NCI-H510A (cell line): ENCODE measurements around the gene EEF1B2.
"Not testable (repeated sequence)": the region's sequence is repeated elsewhere in the genome, so short reads cannot be mapped to it uniquely, and the experiment has no call there.

Experiments used
- DNase-seq: peaks from one replicate; lab custom pipeline; 2025; lab: John Stamatoyannopoulos, UW

The EEF1B2 gene

DNA sequence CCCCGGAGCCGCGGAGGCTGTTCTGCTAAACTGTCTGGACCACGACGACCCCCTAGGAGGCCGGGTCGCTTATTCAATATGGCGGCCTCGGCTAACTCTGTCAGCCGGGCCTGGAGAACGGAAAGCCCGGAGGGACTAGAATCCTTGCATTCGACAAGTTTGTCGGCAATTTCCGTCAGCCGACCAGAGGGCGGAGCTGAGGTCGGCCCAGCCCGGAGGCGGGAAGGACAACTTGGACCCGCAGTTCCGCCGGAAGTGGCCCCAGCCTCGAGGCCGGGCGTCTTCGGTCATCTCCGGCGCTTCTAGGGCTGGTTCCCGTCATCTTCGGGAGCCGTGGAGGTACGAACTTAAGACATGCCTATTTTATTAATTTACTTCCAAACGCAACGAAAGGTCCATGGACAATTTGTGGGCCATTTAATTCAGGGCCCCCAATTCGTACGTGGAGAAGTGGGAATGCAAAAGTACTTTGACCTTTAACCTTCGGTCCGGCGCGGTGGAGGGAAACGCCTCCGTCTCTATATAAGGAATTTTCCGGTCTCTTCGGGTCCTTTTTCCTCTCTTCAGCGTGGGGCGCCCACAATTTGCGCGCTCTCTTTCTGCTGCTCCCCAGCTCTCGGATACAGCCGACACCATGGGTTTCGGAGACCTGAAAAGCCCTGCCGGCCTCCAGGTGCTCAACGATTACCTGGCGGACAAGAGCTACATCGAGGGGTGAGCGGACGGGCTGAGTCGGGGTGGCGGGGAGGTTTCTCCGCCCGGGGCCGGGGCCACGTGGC lies at the start of gene EEF1B2, which contains the start of gene NDUFS1:
Gene EEF1B2, plus strand, starts transcription at position 550 of the 779 bp plus-strand sequence. Its CDS starts 85 bp downstream, at position 635.
Gene NDUFS1, minus strand, starts transcription at position 99 of the 779 bp plus-strand sequence. CDS start 5,766 bp downstream, outside the sequence.
- DNase-seq, result peak; percentile 97

DNA sequence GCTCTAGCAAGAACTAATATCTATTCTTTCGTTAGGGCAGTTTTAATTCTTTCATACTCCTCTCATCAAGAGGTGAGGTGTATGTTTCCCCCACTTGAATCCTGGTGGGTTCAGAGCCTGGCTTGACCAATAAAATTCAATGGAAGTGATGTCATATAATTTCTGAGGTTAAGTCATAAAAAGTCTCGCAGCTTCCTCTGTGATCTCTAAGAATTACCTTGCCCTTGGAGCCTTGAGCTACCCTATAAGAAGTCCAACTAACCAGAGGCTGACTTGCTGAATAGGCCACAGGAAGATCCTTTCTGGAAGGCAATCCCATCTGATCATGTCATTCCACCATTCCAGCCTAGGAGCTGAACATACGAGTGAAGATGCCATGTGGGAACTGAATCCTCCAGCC lies 47.6 kb upstream of the EEF1B2 start:
- no peak for DNase-seq

DNA sequence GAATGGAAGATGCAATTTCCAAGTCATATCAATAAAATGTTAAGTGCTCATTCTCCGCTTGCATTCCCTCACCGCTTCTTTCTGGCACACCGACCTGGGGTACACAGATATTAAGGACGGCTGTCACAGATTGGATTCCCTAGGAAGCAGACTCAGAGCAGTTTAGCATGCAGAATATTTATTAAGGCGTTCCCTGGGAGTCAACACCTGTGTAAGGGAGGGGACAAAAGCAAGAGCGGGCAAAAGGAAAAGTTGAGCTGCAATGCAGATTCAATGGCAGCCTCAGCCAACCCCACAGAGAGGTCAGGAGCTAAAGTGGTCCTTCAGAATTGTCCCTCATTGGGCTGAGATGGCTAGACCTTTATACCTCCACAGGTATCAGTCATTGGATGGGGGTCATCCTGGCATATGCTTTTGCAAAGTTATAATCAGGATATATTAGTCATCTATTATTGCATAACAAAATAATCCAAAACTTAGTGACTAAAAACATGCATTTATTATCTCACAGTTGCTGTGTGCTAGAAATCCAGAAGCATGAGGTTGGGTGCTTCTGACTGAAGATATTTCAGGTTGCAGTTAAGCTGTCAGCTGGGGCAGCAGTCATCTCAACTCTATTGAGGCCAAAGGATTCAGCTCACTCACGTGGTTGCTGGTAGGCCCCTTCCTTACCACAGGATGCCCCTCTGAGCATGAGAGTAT lies 46.7 kb upstream of the EEF1B2 start:
- DNase-seq, result no peak

DNA sequence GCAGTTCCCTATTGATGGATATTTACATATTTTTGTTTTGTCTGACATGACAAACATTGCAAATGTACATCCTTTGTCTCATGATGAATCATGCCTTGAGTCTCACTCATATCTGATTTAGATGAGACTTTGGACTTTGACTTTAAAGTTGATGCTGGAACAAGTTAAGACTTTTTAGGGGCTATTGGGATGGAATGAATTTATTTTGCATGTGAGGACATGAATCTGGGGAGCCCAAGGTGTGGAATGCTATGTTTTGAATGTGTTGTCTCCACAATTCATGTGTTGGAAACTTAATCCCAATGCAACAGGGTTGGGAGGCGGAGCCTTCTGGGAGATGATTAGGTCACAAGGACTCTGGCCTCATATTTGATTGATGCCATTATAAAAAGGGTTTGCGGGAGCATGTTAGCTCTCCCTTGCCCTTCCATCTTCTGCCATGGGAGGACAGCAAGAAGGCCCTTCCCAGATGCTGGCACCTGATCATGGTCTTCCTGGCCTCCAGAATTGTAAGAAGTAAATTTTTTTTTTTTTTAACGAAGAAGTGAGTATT lies 44.6 kb upstream of the EEF1B2 start:
- no peak for DNase-seq

DNA sequence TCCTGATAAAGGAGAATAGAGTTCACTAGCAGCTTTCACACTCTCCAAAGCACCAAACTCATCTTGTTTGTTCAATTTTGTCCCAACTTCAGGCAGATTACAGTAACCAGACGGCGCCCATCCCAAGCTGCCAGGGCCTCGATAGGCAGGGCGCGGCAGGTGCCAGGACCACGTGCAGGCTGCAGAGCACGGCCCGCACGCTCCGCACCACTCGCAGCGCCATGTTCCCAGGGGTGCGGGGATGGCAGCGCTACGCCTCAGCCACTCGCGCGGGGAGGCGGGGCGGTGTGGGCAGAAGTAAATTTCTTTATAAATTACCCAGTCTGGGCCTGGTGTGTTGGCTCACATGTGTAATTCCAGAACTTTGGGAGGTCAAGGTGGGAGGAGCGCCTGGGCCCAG lies 43.4 kb upstream of the EEF1B2 start:
- no peak for DNase-seq

DNA sequence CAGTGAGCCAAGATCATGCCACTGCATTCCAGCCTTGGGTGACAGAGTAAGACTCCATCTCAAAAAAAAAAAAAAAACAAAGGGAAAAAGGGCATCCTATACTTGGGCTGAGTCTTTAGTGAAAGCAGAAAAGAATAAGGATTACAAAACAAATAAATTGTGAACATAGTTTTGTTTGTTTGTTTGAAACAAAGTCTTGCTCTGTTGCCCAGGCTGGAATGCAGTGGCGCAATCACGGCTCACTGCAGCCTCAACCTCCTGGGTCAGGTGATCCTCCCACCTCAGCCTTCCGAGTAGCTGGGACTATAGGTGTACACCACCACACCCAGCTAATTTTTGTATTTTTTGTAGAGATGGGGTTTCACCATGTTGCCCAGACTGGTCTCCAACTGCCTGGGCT lies 37.1 kb upstream of the EEF1B2 start:
- not testable (repeated sequence) for DNase-seq

DNA sequence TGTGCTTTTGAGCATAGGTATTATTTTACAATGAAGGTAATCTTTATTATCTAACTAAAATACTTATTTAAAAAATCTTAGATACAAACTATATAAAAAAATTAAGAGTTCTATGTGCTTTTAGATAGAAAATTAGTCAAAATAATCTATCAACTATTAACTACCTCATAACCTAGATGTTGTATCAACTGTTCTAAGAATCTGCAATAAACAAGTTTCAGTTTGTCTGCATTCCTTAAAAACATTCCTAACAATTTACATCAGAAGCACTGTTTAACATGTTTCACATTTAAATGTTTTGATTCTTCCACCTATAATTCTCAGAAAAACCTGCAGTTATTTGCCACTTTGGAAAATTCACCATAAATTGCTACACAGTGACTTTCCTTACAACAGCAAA lies 33.8 kb upstream of the EEF1B2 start:
- no peak for DNase-seq

DNA sequence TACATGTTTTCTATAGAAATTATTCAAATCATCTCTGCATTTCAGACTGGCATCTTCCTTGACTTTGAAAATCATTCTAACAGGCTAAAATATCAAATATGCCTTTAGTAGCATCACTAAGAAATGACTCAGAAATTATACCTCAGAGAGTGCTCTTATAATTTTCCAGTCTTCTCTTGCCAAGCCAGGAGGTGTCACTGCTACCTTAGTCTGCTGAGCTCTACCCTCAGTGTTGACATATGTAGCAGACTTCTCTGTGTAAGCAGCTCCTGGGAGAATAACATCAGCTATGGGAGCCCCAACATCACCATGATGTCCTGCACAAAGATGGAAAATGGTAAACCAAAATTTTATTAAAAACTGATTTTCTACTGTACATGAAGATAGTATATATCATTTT lies 32.0 kb upstream of the EEF1B2 start:
- DNase-seq, result no peak

DNA sequence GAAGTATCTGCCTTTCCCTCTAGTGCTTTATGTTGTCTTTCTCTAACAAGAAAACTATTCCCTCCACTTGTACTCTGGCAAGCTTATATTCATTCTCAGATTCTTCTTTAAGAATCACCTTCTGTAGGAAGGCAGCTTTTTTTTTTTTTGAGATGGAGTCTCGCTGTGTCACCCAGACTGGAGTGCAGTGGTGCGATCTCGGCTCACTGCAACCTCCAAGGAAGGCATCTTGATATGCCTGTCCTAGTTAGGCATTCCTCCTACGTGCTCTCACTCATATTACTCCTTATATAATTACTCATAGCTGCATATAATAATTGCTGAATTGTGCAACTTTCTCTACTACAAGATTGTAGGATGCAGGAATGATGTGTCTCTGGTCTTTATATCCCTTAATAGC lies 16.2 kb upstream of the EEF1B2 start:
- DNase-seq, result no peak

DNA sequence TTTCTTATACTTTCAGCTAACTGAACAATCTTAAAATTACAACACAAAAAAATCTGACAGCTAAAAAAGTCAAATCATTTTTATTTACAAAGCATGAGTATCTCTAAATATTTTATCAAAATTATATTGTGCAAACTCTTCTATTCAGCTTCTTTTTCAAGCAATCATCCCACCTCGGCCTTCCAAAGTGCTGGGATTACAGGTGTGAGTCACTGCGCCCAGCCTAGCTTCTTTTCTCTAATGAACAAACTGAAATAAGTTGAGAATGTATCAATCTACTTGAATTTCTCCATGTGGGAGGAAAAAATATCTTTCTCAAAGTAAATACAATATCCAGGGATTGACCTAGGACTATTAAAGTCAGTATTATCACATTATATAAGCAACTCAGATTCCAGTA lies 15.3 kb upstream of the EEF1B2 start:
- DNase-seq, result no peak

DNA sequence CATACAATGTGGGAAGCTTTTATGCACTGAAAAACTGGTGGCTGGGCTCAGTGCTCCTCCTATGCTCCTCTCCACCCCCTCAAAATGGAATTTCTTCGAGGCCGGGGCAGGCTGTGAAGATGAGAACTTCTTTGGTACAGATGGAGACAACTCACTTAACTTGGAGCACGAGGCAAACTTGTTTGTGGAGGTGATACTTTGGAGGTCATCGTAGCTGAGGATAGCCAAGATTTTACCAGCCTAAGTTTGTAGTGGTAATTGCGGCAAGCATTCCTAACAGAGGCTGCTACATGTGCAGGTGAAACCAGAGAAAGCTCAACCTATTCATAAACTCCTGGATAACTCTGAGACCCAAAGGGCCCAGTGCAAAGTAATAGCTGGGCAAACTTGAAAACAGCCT lies 14.0 kb upstream of the EEF1B2 start:
- no peak for DNase-seq

DNA sequence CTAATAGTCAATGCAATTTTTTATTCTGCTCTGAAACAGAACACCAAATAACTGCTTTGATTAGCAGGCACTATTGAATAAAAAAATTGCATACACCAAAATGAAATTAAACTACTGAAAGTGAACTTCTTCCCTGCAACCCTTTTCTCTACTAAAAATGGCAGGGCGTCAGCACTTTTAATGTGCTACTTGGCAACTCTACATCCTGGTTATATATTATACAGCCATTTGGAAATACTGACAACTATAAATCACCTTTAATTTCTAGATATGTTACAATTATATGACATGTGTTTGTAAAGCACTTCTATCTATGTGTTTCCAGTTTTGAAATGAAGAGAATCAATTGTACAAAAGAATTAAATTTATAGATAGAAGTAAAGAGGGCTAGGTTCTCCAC lies 10.4 kb upstream of the EEF1B2 start:
- DNase-seq, result no peak

DNA sequence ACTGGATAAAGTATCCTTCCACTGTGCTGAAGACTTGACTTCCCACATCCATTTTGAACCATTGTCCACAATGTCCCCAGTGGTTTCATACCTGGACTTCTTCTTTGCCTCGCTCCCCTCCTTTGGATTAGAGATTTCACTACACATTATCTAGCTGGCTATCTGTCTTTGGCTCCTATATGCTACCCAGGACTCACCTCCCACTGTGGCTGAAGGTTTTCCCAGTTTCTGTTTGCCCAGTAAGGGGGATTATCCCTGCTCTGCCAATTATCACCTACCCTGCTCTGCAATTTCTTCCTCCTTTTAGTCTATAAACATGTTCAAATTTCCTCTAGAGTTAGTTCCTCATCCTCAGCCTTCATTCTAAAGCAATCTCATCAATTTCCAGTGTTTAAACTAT lies 9.5 kb upstream of the EEF1B2 start:
- no peak for DNase-seq

DNA sequence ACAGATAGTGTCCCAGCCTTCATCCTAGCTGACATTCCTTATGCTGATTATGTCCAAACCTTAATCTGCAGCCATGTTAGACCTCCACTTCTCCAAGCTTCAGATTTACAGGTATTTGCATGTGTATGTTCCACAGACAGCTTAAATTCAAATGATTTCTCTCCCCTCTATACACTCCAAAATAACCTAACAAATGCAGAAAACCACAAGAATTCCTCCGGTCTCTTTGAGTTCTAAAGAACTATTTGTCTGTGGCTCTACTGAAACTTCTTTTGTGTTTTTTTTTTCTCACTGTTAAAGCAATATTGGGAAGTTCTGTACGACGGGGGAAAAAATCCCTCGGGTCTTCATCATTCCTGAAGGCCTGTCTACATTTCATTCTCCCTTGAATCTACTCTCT lies 9.1 kb upstream of the EEF1B2 start:
- no peak for DNase-seq

DNA sequence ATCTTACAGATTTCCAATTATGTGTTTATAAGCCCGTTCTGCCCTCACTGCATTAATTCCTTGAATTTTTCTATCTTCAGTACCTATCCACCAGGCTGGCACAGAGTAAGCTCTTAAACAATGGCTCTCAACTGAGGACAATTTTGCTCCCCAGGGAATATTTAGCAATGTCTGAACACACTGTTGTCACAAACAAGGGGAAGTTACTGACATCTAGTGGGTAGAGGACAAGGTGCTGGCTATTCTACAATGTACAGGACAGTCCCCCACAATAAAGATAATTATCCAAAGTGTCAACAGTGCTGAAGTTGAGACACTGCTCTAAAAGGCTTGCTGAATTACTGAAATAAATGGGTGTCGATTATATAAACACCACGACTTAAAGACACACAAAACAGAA lies 5.5 kb upstream of the EEF1B2 start:
- no peak for DNase-seq

DNA sequence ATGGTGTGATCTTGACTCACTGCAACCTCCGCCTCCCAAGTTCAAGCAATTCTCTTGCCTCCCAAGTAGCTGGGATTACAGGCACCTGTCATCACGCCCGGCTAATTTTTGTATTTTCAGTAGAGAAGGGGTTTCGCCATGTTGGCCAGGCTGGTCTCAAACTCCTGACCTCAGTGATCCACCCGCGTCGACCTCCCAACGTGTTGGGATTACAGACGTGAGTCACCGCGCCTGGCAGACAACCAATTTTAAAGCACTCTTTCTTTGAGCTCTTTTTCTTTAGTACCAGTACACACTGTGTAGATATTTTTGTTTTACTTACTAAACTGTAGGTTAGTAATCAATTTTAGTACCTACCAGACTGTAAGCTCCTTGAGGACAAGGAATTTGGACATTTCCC lies 2.7 kb upstream of the EEF1B2 start:
- DNase-seq, result not testable (repeated sequence)

DNA sequence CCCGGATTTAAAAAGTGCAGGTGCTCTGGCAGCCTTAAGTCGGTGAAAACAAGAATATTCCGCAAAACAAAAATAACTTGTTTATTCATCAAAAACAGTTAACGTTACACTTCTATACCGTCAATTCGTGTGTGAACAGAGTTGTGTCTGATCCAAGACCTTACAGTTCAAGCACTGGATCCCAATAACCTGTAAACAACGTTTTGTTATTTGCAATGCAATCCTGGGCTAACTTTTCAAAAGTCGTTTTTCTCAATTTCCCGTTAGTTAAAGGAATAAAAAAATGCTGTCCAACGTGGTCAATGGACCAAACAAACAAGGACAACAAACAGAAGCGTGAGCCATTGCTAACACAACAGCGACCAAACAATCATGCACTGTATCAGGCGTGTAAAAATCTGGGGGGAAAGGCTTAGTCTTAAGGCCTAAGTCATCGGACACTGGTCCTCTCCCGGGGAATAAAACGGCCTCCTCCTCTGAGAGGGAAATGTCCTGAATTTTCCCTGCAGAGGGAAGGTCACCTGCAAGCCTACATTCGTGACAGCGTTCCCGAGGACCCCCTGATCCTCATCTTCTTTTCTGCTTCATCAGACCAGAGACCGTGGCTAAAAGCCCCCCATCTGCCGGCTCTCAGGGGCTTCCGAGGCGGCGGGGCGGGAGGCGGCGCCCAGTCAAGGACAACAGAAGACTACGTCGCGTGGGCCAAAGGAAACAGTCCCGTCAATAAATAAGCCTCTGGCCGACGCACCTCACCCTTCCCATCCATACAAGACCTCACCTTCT lies 941 bp upstream of the EEF1B2 start:
- DNase-seq, result no peak

DNA sequence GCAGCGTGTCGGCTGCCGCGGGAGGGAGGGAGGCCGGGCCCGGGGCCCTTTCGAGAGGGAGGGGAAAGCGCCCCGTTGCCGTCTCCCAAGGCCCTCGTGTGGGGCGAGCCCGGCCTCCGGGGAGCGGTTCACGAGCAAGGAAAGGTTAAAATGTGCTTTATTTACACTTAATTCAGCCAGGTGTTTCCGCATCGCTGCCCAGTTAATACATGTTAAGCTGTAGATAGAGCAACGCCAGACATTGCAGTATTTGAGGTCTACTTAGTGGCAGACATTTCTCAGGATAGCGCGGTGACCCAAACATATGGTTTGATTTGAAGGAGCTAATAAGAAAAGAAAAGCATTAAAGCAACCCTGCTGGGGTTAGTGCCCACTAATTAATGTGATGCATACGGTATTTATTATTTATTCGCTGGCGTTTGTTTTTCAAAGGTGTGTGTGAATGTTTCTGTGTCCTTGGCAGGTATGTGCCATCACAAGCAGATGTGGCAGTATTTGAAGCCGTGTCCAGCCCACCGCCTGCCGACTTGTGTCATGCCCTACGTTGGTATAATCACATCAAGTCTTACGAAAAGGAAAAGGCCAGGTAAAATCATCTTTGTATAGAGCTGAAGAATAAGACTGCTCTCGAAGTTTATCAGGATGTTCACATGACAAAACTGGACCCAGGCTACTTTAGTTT lies 571 bp downstream of the EEF1B2 start:
- DNase-seq, result peak; percentile 42

DNA sequence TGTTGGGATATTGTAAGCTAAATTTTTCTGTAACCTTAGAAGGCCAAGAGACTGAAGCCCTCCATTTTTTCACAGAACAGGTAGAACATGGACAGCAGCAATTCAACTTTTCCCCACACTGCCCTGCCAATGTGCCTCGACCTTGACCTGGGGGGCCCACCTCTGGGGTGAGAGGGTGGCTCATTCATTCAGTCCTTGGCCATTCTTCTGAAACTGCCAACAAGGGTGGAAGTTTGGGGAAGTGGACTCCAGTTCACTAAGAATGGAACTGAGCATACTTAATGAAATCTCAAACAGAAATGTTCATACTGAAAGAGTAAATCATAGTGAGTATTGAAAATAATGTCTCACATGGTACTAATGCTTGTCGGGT lies 1.1 kb downstream of the EEF1B2 start:
- no peak for DNase-seq

DNA sequence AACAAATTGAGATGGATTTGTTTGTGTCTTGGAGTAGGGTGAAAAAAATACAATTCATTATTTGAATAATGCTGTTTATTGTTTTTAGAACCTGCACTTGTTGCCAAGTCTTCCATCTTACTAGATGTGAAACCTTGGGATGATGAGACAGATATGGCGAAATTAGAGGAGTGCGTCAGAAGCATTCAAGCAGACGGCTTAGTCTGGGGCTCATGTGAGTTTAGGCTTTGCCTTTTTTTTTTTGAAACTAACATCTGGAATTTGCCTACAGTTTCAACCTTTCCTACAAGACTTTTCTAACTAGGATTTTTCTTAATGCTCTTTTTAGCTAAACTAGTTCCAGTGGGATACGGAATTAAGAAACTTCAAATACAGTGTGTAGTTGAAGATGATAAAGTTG lies 2.7 kb downstream of the EEF1B2 start:
- not testable (repeated sequence) for DNase-seq

DNA sequence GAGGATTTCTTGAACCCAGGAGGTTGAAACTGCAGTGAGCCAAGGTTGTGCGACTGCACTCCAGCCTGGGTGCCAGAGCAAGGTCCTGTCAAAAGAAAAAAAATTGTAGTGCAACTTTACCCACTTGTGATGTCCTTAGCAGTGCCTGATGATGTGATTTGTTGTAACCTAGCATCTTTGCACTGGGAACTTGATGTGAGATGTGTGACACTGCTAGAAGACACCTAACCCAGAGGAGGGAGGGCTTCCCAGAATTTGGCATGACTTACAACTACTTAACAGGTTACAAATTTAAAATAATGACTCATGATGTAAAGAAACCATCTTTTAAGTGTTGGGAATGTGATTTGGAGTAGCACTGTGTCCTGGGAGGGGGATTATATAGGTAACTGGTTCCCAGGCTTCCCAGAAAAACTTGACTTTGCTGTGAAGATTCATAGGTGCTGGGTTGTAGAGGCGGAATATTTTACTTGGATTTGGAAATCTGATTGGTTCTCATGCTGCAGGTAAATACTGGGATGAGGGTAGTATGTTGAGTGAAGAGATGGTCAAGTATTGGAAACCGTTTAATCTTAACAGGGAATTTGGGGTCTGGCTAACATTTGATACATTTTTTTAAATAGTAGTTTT lies 3.7 kb downstream of the EEF1B2 start:
- no peak for DNase-seq
